Activated CD8-positive, alpha-beta memory T cell treated with anti-CD3 and anti-CD28 coated beads for 48 hours (primary cell): ENCODE data around the gene SOX15.
"Not testable (repeated sequence)": the region's sequence is repeated elsewhere in the genome, so short reads cannot be mapped to it uniquely, and the experiment has no call there.

Experiments used
- DNase-seq, 3 experiments: peaks; one replicate each; pipeline ENCODE4 v3.0.0-alpha.2; 2020; ENCODE audit warnings: low read depth in 2 of 3, low spot score in 2 of 3

SOX15 gene

DNA sequence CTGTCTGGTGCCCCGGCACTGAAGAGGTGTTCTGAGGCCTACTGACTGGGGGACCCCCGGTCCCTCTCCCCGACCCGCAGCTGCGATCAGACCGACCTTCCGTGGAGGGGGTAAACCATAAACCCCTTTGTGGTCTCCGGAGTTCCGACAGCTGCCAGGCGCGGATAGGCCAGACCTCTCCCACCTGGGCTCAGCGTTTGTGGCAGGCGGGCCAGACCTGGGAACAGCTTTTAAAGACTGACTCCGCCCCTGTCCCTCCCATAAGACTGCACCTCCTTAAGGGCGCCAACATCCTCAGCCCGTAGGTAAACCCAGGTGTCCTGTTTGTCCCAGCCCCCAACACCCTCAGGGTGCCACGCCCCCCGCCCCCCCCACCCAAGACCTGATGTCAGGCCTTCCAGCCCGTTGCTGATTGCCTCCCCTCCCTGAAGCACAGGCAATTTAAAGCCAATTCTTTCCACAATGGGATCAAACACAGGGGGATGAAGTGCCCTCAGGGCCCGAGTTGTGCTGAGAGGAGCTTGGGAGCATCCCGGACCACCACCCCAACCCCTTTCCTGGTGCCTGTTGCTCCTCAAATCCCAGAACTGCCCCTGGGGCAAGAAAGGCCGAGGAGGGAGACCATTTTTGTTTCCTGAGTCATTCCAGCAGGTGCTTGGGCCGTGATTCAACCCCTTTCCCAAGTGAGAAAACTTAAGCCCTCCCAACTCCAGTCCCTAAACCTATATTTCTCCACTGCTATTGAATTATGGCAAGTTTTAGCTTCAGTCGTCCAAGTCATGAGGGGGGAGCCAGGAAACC is at the start of gene SOX15:
Gene SOX15, minus strand, starts transcription at position 204 of the 801 bp plus-strand sequence. CDS start 418 bp downstream, outside the sequence.
- no peak for DNase-seq

- no peak for DNase-seq
Measured at GRCh38 chr17:7636163-7636562, 46.3 kb upstream of the SOX15 start.

- no peak for DNase-seq
Measured at GRCh38 chr17:7634384-7634783, 44.5 kb upstream of the SOX15 start.

DNA sequence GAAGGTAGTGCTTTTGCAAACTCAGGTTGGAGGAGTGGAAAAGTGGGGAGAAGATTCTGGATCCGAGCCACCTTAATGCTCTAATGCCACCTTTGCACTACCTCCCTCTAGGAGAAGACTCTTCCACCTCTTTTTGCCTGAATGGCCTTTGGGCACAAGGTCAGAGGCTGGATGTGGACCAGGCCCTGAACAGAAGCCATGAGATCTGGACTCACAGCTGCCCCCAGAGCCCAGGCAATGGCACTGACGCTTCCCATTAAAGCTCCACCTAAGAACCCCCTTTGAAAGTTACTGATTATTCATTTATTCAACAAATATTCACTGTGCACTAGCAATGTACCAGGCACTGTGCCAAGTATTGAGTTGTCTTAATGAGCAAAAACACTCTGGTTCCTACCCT is 43.2 kb upstream of the SOX15 start:
- no peak for DNase-seq

- no peak for DNase-seq
Measured at GRCh38 chr17:7632492-7632894, 42.6 kb upstream of the SOX15 start.

- no peak for DNase-seq
Measured at GRCh38 chr17:7631398-7632380, 41.8 kb upstream of the SOX15 start.

GRCh38 chr17:7629939-7630571 is 40.2 kb upstream of the SOX15 start, which contains the start of gene SHBG:
SHBG (plus strand) TSS chr17:7630135; CDS start chr17:7630173, 38 bp downstream.
- DNase-seq: no peak

- DNase-seq: peak; percentile 61 to 69 (median 63)
Measured at GRCh38 chr17:7627250-7628121, 37.6 kb upstream of the SOX15 start, which contains the start of gene SAT2. SAT2 (minus strand) TSS chr17:7627821; CDS start chr17:7627635, 186 bp downstream.

GRCh38 chr17:7626956-7627249 is 37.0 kb upstream of the SOX15 start:
- no peak for DNase-seq

DNA sequence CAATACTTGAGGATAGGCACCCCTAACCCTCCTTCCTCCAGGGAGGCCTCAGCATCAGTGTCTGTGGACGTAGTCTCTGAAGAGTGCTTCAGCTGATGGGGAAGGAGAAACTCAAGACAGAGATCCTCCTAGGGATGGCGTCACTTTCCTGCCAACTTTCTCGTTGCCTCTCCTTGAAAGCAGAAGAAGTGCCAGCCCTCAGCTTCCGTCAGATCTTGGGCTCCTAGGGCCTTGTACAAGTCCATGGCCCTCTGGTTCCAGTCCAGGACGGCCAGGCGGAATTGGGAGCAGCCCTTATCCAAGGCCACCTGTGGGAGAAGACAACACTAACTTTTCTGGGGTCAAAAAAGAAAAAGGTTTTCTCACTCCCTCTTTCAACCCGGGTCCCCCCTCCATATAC is 36.4 kb upstream of the SOX15 start:
- DNase-seq: no peak

DNA sequence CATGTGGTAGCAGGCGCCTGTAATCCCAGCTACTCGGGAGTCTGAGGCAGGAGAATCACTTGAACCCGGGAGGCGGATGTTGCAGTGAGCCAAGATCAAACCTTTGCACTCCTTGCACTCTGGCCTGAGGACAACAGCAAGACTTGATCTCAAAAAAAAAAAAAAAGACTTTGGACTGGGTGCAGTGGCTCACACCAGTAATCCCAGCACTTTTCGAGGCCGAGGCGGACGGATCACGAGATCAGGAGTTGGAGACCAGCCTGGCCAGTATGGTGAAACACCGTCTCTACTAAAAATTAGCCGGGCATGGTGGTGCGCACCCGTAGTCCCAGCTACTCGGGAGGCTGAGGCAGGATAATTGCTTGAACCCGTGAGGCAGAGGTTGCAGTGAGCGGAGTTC is 35.9 kb upstream of the SOX15 start:
- not testable (repeated sequence) for DNase-seq

GRCh38 chr17:7623661-7624060 is 33.8 kb upstream of the SOX15 start:
- DNase-seq: no peak

DNA sequence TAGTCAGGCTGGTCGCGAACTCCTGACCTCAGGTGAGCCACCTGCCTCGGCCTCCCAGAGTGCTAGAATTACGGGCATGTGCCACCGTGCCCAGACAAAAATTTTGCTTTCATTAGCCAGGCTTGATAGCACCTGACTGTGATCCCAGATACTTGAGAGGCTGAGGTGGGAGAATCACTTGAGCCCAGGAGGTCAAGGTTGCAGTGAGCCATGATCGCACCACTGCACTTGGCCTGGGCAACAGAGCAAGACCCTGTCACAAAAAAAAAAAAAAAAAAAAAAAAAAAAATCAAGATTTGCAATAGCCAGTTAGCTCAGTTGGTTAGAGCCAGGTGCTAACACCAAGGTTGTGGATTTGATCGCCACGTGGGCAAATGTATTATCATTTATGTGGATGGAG is 30.9 kb upstream of the SOX15 start:
- DNase-seq: no peak

GRCh38 chr17:7618608-7619007 is 28.7 kb upstream of the SOX15 start:
- no peak for DNase-seq

- no peak for DNase-seq
Measured at GRCh38 chr17:7615265-7615747, 25.4 kb upstream of the SOX15 start.

- peak; percentile 94 to 100 (median 95) for DNase-seq
Measured at GRCh38 chr17:7614425-7615264, 24.8 kb upstream of the SOX15 start, which contains the start of gene FXR2. FXR2 (minus strand) TSS chr17:7614897; CDS start chr17:7614532, 365 bp downstream.

- no peak for DNase-seq
Measured at GRCh38 chr17:7613769-7614424, 24.0 kb upstream of the SOX15 start.

DNA sequence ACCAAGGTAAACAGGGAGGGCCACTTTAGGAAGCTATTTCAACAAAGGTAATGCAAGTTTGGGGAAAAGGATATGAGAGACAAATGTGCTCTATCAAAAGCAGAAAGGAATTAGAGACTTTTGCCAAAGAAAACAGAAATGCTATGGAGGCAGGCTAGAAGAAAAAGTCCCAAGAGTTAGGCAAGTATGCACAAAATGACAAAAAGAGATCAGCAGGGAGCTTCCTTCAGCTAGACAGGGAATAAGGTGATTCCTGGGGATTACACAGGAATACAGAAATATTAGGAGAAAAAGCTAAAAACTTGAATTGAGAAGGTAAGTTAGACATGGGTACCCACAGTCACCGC is 22.4 kb upstream of the SOX15 start:
- no peak for DNase-seq
